MCF 10A (cell line): ENCODE data around the gene CNTNAP4. TPM values are rescaled to one million over a fixed set of nuclear protein-coding genes. Genes with fewer than 3 reads are reported as not detected.

Experiments used
- BruUV-seq: library from RNA; stranded (reverse); fragments of 400-500 nt; replicated peaks from 2 replicates; lab custom pipeline; 2021; lab: Mats Ljungman, UMichigan
- CTCF ChIA-PET: fragments of 300-600 bp; sonication (Branson Sonifier 250); formaldehyde crosslinking; extraction: SDS; loops from one replicate; lab custom pipeline; 2021; ENCODE audit warnings: antibody characterized with exemption, inconsistent platforms; lab: Yijun Ruan, JAX
- POLR2A ChIA-PET: fragments of 300-600, 350-650 bp; sonication (Branson Sonifier 250); formaldehyde crosslinking; extraction: SDS; loops from one replicate; lab custom pipeline; 2020; ENCODE audit warnings: antibody characterized with exemption, inconsistent platforms; lab: Yijun Ruan, JAX
- DNase-seq: peaks from one replicate; pipeline ENCODE4 v3.0.0-alpha.2; 2018; ENCODE audit not compliant: unreplicated experiment
- H3K27ac Mint-ChIP-seq: one replicate; pipeline ENCODE4 v1.8.0; 2022; ENCODE audit warnings: mild to moderate bottlenecking, low read depth, mixed read lengths; ENCODE audit not compliant: unreplicated experiment
- H3K27me3 Mint-ChIP-seq: one replicate; pipeline ENCODE4 v1.8.0; 2022; ENCODE audit warnings: mixed read lengths; ENCODE audit not compliant: insufficient read depth, unreplicated experiment
- H3K36me3 Mint-ChIP-seq: one replicate; pipeline ENCODE4 v1.8.0; 2022; ENCODE audit warnings: mild to moderate bottlenecking, moderate library complexity, mixed read lengths; ENCODE audit not compliant: insufficient read depth, unreplicated experiment
- H3K4me1 Mint-ChIP-seq: one replicate; pipeline ENCODE4 v1.8.0; 2022; ENCODE audit warnings: mixed read lengths; ENCODE audit not compliant: insufficient read depth, unreplicated experiment
- H3K4me3 Mint-ChIP-seq: one replicate; pipeline ENCODE4 v1.8.0; 2022; ENCODE audit warnings: mild to moderate bottlenecking, moderate library complexity, mixed read lengths; ENCODE audit not compliant: unreplicated experiment
- H3K9me3 Mint-ChIP-seq: one replicate; pipeline ENCODE4 v1.8.0; 2022; ENCODE audit warnings: mixed read lengths; ENCODE audit not compliant: unreplicated experiment
- CTCF ChIP-seq: fragments of 200-600 bp; IDR thresholded peaks from one replicate; pipeline ENCODE4 v1.8.0; 2022; ENCODE audit warnings: antibody characterized with exemption, mild to moderate bottlenecking; ENCODE audit not compliant: unreplicated experiment
- intact Hi-C: fragments of 100-400 bp; cut with micrococcal nuclease; formaldehyde crosslinking; loops from 2 replicates; pipeline ENCODE4 v1.14.1; 2022
- total RNA-seq: library from RNA; stranded (reverse); gene quantifications from 2 replicates; pipeline ENCODE4 v1.2.3, GENCODE V29; 2022

The CNTNAP4 gene
- total RNA-seq, 1 experiment from 2014 or later = not detected

- no peak for TF ChIP-seq CTCF
Observed at GRCh38 chr16:76445815-76446214, 168.6 kb downstream of the CNTNAP4 start.

GRCh38 chr16:76446251-76446650, 169.1 kb downstream of the CNTNAP4 start:
- Mint-ChIP-seq H3K36me3 (no peaks in the 10 kb centered on the region), H3K4me3 (no peak overlapping the region), H3K27ac (no peak overlapping the region), H3K9me3 (no peaks in the 10 kb centered on the region), H3K4me1 (no peaks in the 10 kb centered on the region), H3K27me3 (no peaks in the 10 kb centered on the region)
- CTCF ChIA-PET = no interaction called here
- DNase-seq = no peak
- POLR2A ChIA-PET = no interaction called here
- no TSS peak for BruUV-seq
- intact Hi-C loops = no loop called here
- no peak for TF ChIP-seq CTCF

More at GRCh38 chr16:76445815-76446214, 168.6 kb downstream of the CNTNAP4 start:
- POLR2A ChIA-PET = no interaction called here
- Mint-ChIP-seq H3K4me1 (no peaks in the 10 kb centered on the region), H3K36me3 (no peaks in the 10 kb centered on the region), H3K9me3 (no peaks in the 10 kb centered on the region), H3K27ac (no peak overlapping the region), H3K4me3 (no peak overlapping the region), H3K27me3 (no peaks in the 10 kb centered on the region)
- CTCF ChIA-PET = no interaction called here
- no TSS peak for BruUV-seq
- intact Hi-C loops = no loop called here
- DNase-seq = no peak

- BruUV-seq = no TSS peak
- no peak overlapping the region for H3K27ac Mint-ChIP-seq
Observed at GRCh38 chr16:76450890-76451289, 173.7 kb downstream of the CNTNAP4 start.

GRCh38 chr16:76455257-76455656, 178.1 kb downstream of the CNTNAP4 start:
- no peak overlapping the region for H3K4me3 Mint-ChIP-seq
- no peaks in the 10 kb centered on the region for H3K27me3 Mint-ChIP-seq
- intact Hi-C loops = no loop called here
- no peak overlapping the region for H3K27ac Mint-ChIP-seq
- ChIA-PET CTCF (no interaction called here), POLR2A (no interaction called here)
- H3K9me3 Mint-ChIP-seq = no peaks in the 10 kb centered on the region
- H3K4me1 Mint-ChIP-seq = no peaks in the 10 kb centered on the region
- no peaks in the 10 kb centered on the region for H3K36me3 Mint-ChIP-seq
- BruUV-seq = no TSS peak
- no peak for DNase-seq
- no peak for TF ChIP-seq CTCF

More at GRCh38 chr16:76450890-76451289, 173.7 kb downstream of the CNTNAP4 start:
- DNase-seq = no peak
- H3K36me3 Mint-ChIP-seq = no peaks in the 10 kb centered on the region
- no peaks in the 10 kb centered on the region for H3K27me3 Mint-ChIP-seq
- no peak overlapping the region for H3K4me3 Mint-ChIP-seq
- TF ChIP-seq CTCF = no peak
- ChIA-PET CTCF (interaction anchor here (1.2 kb wide), 1 partner anchor 14 kb away, joined by 3 read pairs; no protein-coding TSS in a partner anchor), POLR2A (interaction anchor here (0.7 kb wide), 1 partner anchor 57 kb away, joined by 4 read pairs; no protein-coding TSS in a partner anchor)
- H3K4me1 Mint-ChIP-seq = no peaks in the 10 kb centered on the region
- intact Hi-C loops = no loop called here
- H3K9me3 Mint-ChIP-seq = no peaks in the 10 kb centered on the region
